ACC112 (cell line): ENCODE results near the gene CA7.

ENCODE experiments used
- H2AFZ ChIP-seq: fragments of 200-600 bp; sonication (generic); one replicate; pipeline ENCODE4 v1.6.0; 2017; ENCODE audit warnings: antibody characterized with exemption, low read length; ENCODE audit not compliant: unreplicated experiment
- H3K27ac ChIP-seq: fragments of 200-600 bp; sonication (generic); 2 replicates; pipeline ENCODE4 v1.5.1; 2014; ENCODE audit warnings: low read depth, mild to moderate bottlenecking, antibody characterized with exemption, low read length, moderate library complexity
- H3K27me3 ChIP-seq: fragments of 200-600 bp; sonication (generic); 2 replicates; pipeline ENCODE4 v1.6.1; 2014; ENCODE audit warnings: mild to moderate bottlenecking, antibody characterized with exemption, low read length, moderate library complexity, mixed read lengths; ENCODE audit not compliant: insufficient read depth
- H3K36me3 ChIP-seq: fragments of 200-600 bp; sonication (generic); 2 replicates; pipeline ENCODE4 v1.6.1; 2016; ENCODE audit warnings: mild to moderate bottlenecking, antibody characterized with exemption, low read length, moderate library complexity, mixed read lengths; ENCODE audit not compliant: insufficient read depth
- H3K4me1 ChIP-seq: fragments of 200-600 bp; sonication (generic); one replicate; pipeline ENCODE4 v1.6.1; 2016; ENCODE audit warnings: low read length, mixed read lengths; ENCODE audit not compliant: insufficient read depth, unreplicated experiment, control insufficient read depth
- H3K4me3 ChIP-seq: fragments of 200-600 bp; sonication (generic); 2 replicates; pipeline ENCODE4 v1.5.1; 2014; ENCODE audit warnings: mild to moderate bottlenecking, low read depth, low read length
- H3K79me2 ChIP-seq: fragments of 200-600 bp; sonication (generic); one replicate; pipeline ENCODE4 v1.6.0; 2016; ENCODE audit warnings: low read length; ENCODE audit not compliant: control insufficient read depth, unreplicated experiment, insufficient read depth

CA7 gene

GRCh38 chr16:66830422-66831404, 13.5 kb upstream of the CA7 start, which contains the start of gene NAE1:
NAE1 (minus strand) TSS chr16:66830976; CDS start chr16:66830899, 77 bp downstream.
- peak within 1 kb of the TSS; percentile 95 for H2AFZ ChIP-seq
- peak within 1 kb of the TSS; percentile 58 for H3K27ac ChIP-seq
- H3K4me3 ChIP-seq: peak within 1 kb of the TSS; percentile 92
- H3K79me2 ChIP-seq: peaks cover 40% of the 10 kb centered on the region
- H3K4me1 ChIP-seq: peaks cover 19% of the 10 kb centered on the region
- H3K27me3 ChIP-seq: no peaks in the 10 kb centered on the region
- H3K36me3 ChIP-seq: peaks cover 19% of the 10 kb centered on the region

- H3K4me3 ChIP-seq: no peak overlapping the region
- no peak overlapping the region for H2AFZ ChIP-seq
- H3K36me3 ChIP-seq: 0 out of 2 replicates have a peak, but pooled peaks cover 6% of the 10 kb centered on the region
- peaks cover 19% of the 10 kb centered on the region for H3K4me1 ChIP-seq
- peaks cover 28% of the 10 kb centered on the region for H3K79me2 ChIP-seq
- no peak overlapping the region for H3K27ac ChIP-seq
- H3K27me3 ChIP-seq: no peaks in the 10 kb centered on the region
Observed at GRCh38 chr16:66832190-66832589, 12.0 kb upstream of the CA7 start.

GRCh38 chr16:66832661-66833305, 11.4 kb upstream of the CA7 start:
- Histone ChIP-seq H3K27ac (no peak overlapping the region), H2AFZ (no peak overlapping the region), H3K4me1 (peaks cover 19% of the 10 kb centered on the region), H3K79me2 (peaks cover 25% of the 10 kb centered on the region), H3K27me3 (no peaks in the 10 kb centered on the region), H3K36me3 (0 out of 2 replicates have a peak, but pooled peaks cover 2% of the 10 kb centered on the region), H3K4me3 (no peak overlapping the region)

DNA sequence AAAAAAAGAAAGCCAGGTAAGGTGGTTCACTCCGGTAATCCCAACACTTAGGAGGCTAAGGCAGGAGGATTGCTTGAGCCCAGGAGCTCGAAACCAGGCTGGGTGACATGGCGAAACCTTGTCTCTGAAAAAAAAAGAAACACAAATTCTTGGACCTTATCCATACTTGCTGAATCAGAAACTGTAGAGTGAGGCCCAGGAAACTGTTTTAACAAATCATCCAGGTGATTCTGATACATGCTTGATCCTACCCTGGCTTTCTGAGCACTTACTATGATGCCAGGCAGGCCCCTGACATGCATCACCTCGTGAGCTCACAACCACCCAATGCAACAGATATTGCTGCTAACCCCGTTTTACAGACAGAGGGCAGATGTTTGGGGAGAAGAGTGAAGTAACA, 9.5 kb upstream of the CA7 start:
- Histone ChIP-seq H2AFZ (no peak overlapping the region), H3K79me2 (peaks cover 6% of the 10 kb centered on the region), H3K4me3 (no peak overlapping the region), H3K36me3 (no peaks in the 10 kb centered on the region), H3K4me1 (peaks cover 10% of the 10 kb centered on the region), H3K27ac (no peak overlapping the region), H3K27me3 (peaks cover 3% of the 10 kb centered on the region; the same call in 1 of the 2 replicates)

- Histone ChIP-seq H3K4me3 (no peak overlapping the region), H3K4me1 (peaks cover 6% of the 10 kb centered on the region), H3K36me3 (no peaks in the 10 kb centered on the region), H3K27me3 (peaks cover 34% of the 10 kb centered on the region), H3K79me2 (no peaks in the 10 kb centered on the region), H3K27ac (no peak overlapping the region), H2AFZ (no peak overlapping the region)
Observed at GRCh38 chr16:66840883-66841282, 3.3 kb upstream of the CA7 start.

DNA sequence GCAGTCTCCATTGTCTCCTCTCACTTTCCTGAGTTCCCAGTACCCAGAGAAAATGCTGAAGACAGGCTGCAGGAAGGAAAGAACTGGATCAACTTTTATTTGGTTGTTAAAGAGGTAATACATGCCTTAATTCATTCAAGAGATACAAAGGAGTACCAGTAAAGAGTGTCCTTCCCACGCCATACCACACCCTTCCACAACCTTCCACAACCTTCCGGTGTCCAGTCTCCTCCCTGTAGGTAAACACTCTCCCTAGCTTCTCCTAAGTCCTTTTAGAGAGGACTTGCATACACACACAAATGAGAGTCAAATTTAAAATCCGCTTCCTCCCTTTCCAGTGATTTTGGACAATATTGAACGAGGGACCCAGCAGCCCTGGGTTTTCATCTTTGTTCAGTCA, 2.8 kb upstream of the CA7 start:
- Histone ChIP-seq H3K4me3 (no peak overlapping the region), H3K4me1 (peaks cover 6% of the 10 kb centered on the region), H3K79me2 (no peaks in the 10 kb centered on the region), H3K27ac (no peak overlapping the region), H2AFZ (no peak overlapping the region), H3K27me3 (peaks cover 39% of the 10 kb centered on the region), H3K36me3 (no peaks in the 10 kb centered on the region)

DNA sequence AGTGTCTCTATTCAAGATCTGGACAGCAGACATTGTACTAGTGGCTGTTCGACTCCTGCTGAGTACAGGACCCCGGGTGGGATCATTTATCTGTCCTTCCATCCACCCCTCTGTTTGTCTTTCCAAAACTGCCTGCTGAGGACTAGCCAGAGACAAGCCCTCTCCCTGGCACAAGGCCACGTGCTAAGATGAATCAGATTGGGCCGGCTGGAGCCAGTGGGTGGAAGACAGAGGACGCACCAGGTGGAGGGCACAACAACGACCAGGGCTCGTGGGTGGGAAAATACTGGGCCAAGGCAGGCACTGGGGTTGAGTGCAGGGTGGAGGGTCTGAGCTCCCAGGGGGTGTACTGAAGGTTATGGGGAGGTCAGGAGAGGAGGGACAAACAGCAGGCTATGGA, 1.4 kb upstream of the CA7 start:
- peaks cover 6% of the 10 kb centered on the region for H3K4me1 ChIP-seq
- H3K79me2 ChIP-seq: no peaks in the 10 kb centered on the region
- no peaks in the 10 kb centered on the region for H3K36me3 ChIP-seq
- no peak overlapping the region for H3K27ac ChIP-seq
- H3K27me3 ChIP-seq: peaks cover 40% of the 10 kb centered on the region
- no peak overlapping the region for H3K4me3 ChIP-seq
- H2AFZ ChIP-seq: no peak overlapping the region

GRCh38 chr16:66843191-66843590, 1.0 kb upstream of the CA7 start:
- Histone ChIP-seq H3K27me3 (peaks cover 40% of the 10 kb centered on the region), H3K36me3 (no peaks in the 10 kb centered on the region), H3K4me1 (peaks cover 6% of the 10 kb centered on the region), H2AFZ (no peak overlapping the region), H3K4me3 (no peak overlapping the region), H3K79me2 (no peaks in the 10 kb centered on the region), H3K27ac (no peak overlapping the region)

GRCh38 chr16:66844009-66844341, 239 bp upstream of the CA7 start:
- H3K4me1 ChIP-seq: peaks cover 6% of the 10 kb centered on the region
- H3K4me3 ChIP-seq: no peak overlapping the region
- H3K36me3 ChIP-seq: no peaks in the 10 kb centered on the region
- peaks cover 37% of the 10 kb centered on the region for H3K27me3 ChIP-seq
- no peak overlapping the region for H3K27ac ChIP-seq
- H3K79me2 ChIP-seq: no peaks in the 10 kb centered on the region
- H2AFZ ChIP-seq: no peak overlapping the region

GRCh38 chr16:66845080-66845410, 831 bp downstream of the CA7 start:
- Histone ChIP-seq H3K4me1 (peaks cover 6% of the 10 kb centered on the region), H3K4me3 (peak overlapping the region; percentile 70; the same call in 1 of the 2 replicates), H3K27ac (no peak overlapping the region), H2AFZ (no peak overlapping the region), H3K36me3 (no peaks in the 10 kb centered on the region), H3K27me3 (peaks cover 35% of the 10 kb centered on the region), H3K79me2 (no peaks in the 10 kb centered on the region)
